Activated naive CD8-positive, alpha-beta T cell treated with anti-CD3 and anti-CD28 coated beads, Interleukin-2, amount 10 ng/mL, durations not matched to agents 7 days and 5 days (primary cell): Measurements from ENCODE around the gene PYCARD. TPM values are rescaled to one million over a fixed set of nuclear protein-coding genes. Genes with fewer than 3 reads are reported as not detected.

ENCODE experiments used
- total RNA-seq, 2 experiments: library from RNA; stranded (reverse); gene quantifications; one replicate each; pipeline ENCODE4 v1.2.3, GENCODE V29; 2021

Gene PYCARD
- total RNA-seq, 2 experiments from 2014 or later = 82.3 to 87.0 TPM

Other genes starting within 250 kb of the PYCARD start
- 10 to 100 TPM; 27.6 to 33.4 TPM for gene SETD1A, start 245.0 kb downstream of the PYCARD start, total RNA-seq
- 10 to 100 TPM in 1 of 2 experiments, 1 to 10 TPM in 1; 8.5 to 10.9 TPM for gene HSD3B7, start 217.6 kb downstream of the PYCARD start, total RNA-seq
- gene STX1B, start 192.1 kb downstream of the PYCARD start, total RNA-seq = 1 to 10 TPM; 3.1 to 3.5 TPM
- gene STX4, start 169.2 kb downstream of the PYCARD start, total RNA-seq = 10 to 100 TPM; 82.8 to 84.8 TPM
- 10 to 100 TPM; 17.9 to 20.5 TPM for gene ZNF668, start 128.5 kb downstream of the PYCARD start, total RNA-seq
- gene ZNF646, start 128.3 kb downstream of the PYCARD start, total RNA-seq = 10 to 100 TPM; 37.3 to 38.7 TPM
- gene PRSS53, start 113.8 kb downstream of the PYCARD start, total RNA-seq = 10 to 100 TPM; 10.4 to 10.9 TPM
- 10 to 100 TPM; 79.4 to 80.4 TPM for gene VKORC1, start 108.0 kb downstream of the PYCARD start, total RNA-seq
- 10 to 100 TPM; 35.8 to 37.0 TPM for gene BCKDK, start 94.4 kb downstream of the PYCARD start, total RNA-seq
- gene KAT8, start 85.1 kb downstream of the PYCARD start, total RNA-seq = 10 to 100 TPM; 66.5 to 72.9 TPM
- gene PRSS8, start 67.0 kb downstream of the PYCARD start, total RNA-seq = not detected
- gene PRSS36, start 52.7 kb downstream of the PYCARD start, total RNA-seq = 1 to 10 TPM in 1 of 2 experiments, under 1 TPM in 1; 0.31 to 1.1 TPM
- gene FUS, start 22.6 kb downstream of the PYCARD start, total RNA-seq = 100 to 1,000 TPM; 540 to 618 TPM
- gene TRIM72, start 11.4 kb upstream of the PYCARD start, total RNA-seq = not detected
- gene PYDC1, start 14.4 kb upstream of the PYCARD start, total RNA-seq = not detected
- 1 to 10 TPM; 8.3 to 8.9 TPM for gene ITGAM, start 57.2 kb upstream of the PYCARD start, total RNA-seq
- gene ITGAX, start 152.4 kb upstream of the PYCARD start, total RNA-seq = 10 to 100 TPM; 26.4 to 26.7 TPM
- under 1 TPM; 0.09 to 0.28 TPM for gene ITGAD, start 190.6 kb upstream of the PYCARD start, total RNA-seq
- gene COX6A2, start 225.6 kb upstream of the PYCARD start, total RNA-seq = not detected
- gene ZNF843, start 240.0 kb upstream of the PYCARD start, total RNA-seq = under 1 TPM; 0.20 to 0.30 TPM